ENCODE data around the gene HSPA4.
A peak's percentile ranks its signal among the peaks of the same experiment; 100 is the strongest.

Gene HSPA4

DNA sequence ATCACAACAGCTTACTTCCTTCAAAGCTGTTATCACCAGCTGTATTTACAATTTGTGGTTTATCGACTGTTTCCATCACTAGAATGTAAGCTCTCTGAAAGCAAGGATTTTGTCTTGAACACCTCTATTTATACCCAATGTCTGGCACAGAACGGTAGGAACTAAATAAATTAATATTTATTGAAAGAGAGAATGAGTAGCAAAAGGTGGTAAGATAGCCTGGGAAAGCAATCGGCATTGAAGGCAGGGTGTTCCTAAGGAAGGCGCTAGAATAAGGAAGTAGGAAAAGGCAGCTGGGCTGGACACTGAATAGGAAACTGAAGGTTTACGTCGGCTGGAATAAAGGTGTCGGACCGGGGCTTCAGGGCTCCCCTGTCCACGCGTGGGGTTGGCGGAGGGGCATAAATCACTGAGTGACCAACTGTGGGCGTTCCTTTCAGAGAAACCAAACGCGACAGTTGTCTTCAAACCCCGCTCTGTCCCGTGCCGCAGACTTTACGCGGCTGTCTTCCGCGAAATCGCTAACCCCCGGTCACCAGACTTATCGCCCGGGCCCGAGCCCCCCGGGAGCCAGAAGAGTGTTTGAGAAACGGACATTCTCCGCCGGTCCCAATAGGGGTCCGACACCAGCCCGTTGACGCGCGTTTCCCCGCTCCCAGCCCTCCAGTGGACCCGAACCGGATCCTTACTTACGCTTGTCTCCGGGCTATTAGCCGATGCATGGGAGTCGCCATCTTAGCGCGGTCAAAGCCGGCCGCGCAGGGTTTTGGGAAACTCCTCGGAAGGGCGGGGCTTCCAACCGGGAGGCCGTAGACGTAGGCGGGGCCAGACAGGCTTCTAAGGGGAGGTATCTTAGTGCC, 25.8 kb upstream of the HSPA4 start, which contains the start of gene ZCCHC10:
Gene ZCCHC10, minus strand, starts transcription at position 746 of the 860 bp plus-strand sequence. Its CDS starts 12 bp downstream, at position 734.
- no peak for TF ChIP-seq FOXP2 (optimal IDR thresholded peaks at IDR 0.05; ENCODE audit: borderline replicate concordance, extremely low read depth, extremely low read length, insufficient read depth)
- TF ChIP-seq, protein P1, sequence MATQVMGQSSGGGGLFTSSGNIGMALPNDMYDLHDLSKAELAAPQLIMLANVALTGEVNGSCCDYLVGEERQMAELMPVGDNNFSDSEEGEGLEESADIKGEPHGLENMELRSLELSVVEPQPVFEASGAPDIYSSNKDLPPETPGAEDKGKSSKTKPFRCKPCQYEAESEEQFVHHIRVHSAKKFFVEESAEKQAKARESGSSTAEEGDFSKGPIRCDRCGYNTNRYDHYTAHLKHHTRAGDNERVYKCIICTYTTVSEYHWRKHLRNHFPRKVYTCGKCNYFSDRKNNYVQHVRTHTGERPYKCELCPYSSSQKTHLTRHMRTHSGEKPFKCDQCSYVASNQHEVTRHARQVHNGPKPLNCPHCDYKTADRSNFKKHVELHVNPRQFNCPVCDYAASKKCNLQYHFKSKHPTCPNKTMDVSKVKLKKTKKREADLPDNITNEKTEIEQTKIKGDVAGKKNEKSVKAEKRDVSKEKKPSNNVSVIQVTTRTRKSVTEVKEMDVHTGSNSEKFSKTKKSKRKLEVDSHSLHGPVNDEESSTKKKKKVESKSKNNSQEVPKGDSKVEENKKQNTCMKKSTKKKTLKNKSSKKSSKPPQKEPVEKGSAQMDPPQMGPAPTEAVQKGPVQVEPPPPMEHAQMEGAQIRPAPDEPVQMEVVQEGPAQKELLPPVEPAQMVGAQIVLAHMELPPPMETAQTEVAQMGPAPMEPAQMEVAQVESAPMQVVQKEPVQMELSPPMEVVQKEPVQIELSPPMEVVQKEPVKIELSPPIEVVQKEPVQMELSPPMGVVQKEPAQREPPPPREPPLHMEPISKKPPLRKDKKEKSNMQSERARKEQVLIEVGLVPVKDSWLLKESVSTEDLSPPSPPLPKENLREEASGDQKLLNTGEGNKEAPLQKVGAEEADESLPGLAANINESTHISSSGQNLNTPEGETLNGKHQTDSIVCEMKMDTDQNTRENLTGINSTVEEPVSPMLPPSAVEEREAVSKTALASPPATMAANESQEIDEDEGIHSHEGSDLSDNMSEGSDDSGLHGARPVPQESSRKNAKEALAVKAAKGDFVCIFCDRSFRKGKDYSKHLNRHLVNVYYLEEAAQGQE (IDR thresholded peaks at IDR 0.05; ENCODE audit: insufficient read depth in 1 of 2, low read depth in 2 of 2, low read length in 2 of 2): peak in 1 of 2 experiments; percentile 23; a peak in 1 of 4 replicates
- peak; percentile 87; the same call in 1 of the 2 replicates for TF ChIP-seq TAF1 (IDR thresholded peaks at IDR 0.05; ENCODE audit: borderline replicate concordance, insufficient read depth, low read length)
- peak; percentile 28; the same call in 1 of the 2 replicates for TF ChIP-seq SIN3A (IDR thresholded peaks at IDR 0.05; ENCODE audit: borderline replicate concordance, insufficient read depth, low read length)
- TF ChIP-seq POLR2AphosphoS5 (IDR thresholded peaks at IDR 0.05; ENCODE audit: low read depth, low read length): peak; percentile 94

DNA sequence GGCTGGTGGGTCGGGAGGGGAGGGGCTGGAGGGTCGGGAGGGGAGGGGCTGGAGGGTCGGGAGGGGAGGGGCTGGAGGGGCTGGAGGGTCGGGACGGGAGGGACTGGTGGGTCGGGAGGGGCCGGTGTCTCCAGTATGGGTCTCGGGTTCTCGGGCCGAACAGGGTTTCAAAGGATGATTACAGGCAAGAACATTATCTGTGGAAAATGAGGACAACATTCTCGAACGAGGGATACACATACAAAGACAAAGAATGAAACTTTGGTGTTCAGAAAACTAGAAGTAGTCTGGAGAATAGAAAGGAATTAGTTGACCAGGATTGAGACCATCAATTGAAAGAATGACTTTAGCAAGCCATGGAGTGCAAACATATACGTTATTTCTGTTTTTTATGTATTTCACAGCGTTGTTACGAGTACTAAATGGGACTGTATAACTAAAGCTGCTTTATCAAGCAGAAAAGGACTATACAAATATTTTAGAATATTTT, 25.1 kb upstream of the HSPA4 start:
- TF ChIP-seq TAF1 (IDR thresholded peaks at IDR 0.05; ENCODE audit: borderline replicate concordance, insufficient read depth, low read length) (no peak), FOXP2 (optimal IDR thresholded peaks at IDR 0.05; ENCODE audit: borderline replicate concordance, extremely low read depth, extremely low read length, insufficient read depth) (no peak), SIN3A (IDR thresholded peaks at IDR 0.05; ENCODE audit: borderline replicate concordance, insufficient read depth, low read length) (no peak), POLR2AphosphoS5 (IDR thresholded peaks at IDR 0.05; ENCODE audit: low read depth, low read length) (no peak)
- TF ChIP-seq, protein P1 (IDR thresholded peaks at IDR 0.05; ENCODE audit: insufficient read depth in 1 of 2, low read depth in 2 of 2, low read length in 2 of 2): no peak

GRCh38 chr5:133029416-133029815, 22.4 kb upstream of the HSPA4 start:
- TF ChIP-seq, protein P1 (IDR thresholded peaks at IDR 0.05; ENCODE audit: insufficient read depth in 1 of 2, low read depth in 2 of 2, low read length in 2 of 2): no peak
- TF ChIP-seq SIN3A (IDR thresholded peaks at IDR 0.05; ENCODE audit: borderline replicate concordance, insufficient read depth, low read length) (no peak), TAF1 (IDR thresholded peaks at IDR 0.05; ENCODE audit: borderline replicate concordance, insufficient read depth, low read length) (no peak), FOXP2 (optimal IDR thresholded peaks at IDR 0.05; ENCODE audit: borderline replicate concordance, extremely low read depth, extremely low read length, insufficient read depth) (no peak), POLR2AphosphoS5 (IDR thresholded peaks at IDR 0.05; ENCODE audit: low read depth, low read length) (no peak)

DNA sequence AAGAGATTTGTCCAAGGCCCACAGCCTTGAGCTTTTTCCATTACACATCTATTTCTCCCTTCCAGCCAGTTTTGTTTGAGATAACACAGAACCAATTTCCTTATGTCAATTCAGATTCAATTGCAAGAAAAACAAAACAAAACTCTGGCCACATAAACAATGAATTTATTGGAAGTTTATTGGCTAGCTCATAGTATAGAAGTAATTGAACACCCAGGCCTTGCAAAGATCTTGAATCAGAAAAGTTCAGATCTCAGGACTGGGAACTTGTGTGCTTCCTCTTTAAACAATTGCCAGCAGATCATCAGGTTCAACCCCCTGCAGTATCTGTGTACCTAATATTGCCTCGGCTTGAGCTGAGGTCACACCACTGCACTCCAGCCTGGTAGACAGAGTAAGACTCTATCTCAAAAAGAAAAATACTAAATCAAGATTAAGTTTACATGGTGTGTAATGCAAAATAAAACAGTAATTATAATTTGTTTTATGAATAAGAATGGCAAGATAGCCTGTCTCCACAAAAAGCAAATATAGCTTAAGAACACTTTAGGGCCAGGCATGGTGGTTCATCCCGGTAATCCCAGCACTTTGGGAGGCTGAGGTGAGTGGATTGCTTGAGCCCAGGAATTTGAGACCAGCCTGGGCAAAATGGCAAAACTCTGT, 21.3 kb upstream of the HSPA4 start:
- TF ChIP-seq FOXP2 (optimal IDR thresholded peaks at IDR 0.05; ENCODE audit: borderline replicate concordance, extremely low read depth, extremely low read length, insufficient read depth) (no peak), SIN3A (IDR thresholded peaks at IDR 0.05; ENCODE audit: borderline replicate concordance, insufficient read depth, low read length) (no peak)
